GM23248 (cell line): ENCODE measurements around the gene SHROOM3.

Experiments
- EZH2 ChIP-seq: fragments of 200-600 bp; sonication (generic); IDR thresholded peaks from 2 replicates; pipeline ENCODE4 v1.6.1; 2018; ENCODE audit warnings: antibody characterized with exemption, mild to moderate bottlenecking; ENCODE audit not compliant: insufficient read depth, poor library complexity, severe bottlenecking
- EZH2phosphoT487 ChIP-seq: fragments of 200-600 bp; sonication (generic); IDR thresholded peaks from 2 replicates; pipeline ENCODE4 v1.6.1; 2018; ENCODE audit warnings: antibody characterized with exemption, moderate library complexity, mild to moderate bottlenecking, low read depth; ENCODE audit not compliant: insufficient read depth

DNA sequence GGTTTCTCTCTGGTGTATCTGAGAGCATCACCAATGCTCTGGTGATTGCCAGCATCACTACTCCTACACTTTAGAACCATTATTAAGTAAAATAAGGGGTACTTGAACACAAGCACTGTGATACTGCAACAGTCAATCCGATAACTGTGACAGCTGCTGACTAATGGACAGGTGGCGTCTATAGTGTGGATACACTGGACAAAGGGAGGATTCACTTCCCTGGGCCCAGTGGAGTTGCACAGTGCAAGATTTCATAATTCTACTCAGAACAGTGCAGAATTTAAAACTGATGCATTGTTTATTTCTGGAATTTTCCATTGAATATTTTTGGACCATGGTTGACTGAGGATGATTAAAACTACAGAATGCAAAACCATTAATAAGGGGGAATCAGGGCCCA lies 97.8 kb downstream of the SHROOM3 start:
- no peak for TF ChIP-seq EZH2
- TF ChIP-seq EZH2phosphoT487: no peak
